Measurements from ENCODE around the gene CSTPP1. TPM values are rescaled to one million over a fixed set of nuclear protein-coding genes. Genes with fewer than 3 reads are reported as not detected.
A peak's percentile ranks its signal among the peaks of the same experiment; 100 is the strongest.

The CSTPP1 gene
- total RNA-seq, 1 donor from 2014 or later = 66.1 TPM

DNA sequence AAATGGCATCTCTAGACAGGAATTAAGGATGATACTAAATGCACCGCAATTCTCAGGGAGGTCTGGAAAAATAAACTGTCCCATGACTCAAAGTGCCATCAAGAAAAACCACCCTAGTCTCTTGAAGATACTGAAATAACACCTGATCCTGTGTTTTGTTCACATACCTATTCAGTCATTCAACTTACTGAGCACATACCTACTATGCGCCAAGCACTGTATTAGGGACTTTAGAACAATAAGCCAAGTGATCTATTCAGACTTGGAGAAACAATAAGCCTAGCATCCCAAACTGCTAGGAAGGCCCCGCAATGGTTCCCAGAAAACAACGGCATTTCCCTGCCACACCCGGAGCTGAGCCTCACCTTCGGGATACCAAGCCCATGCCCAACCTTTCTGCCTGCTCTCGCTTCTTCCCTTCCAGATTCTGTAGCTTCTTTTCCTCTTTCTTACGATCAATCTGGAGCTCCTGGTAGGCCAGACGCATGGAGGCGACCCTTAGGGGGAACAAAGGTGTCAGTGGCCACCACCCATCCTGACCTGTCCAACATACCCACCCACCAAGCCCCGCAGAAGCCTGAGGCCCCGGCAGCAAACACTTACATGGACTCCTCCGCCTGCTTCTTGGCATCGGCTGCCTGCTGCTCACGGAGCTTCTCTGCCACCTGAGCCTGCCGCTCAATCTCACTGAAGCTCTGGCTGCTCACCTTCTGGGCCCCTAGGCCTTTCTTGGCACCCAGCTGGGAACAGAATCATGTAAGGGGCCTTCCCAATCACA, 234.7 kb downstream of the CSTPP1 start:
- Mint-ChIP-seq H3K27ac (peak overlapping the region; percentile 41), H3K9me3 (ENCODE audit: low read depth) (no peaks in the 10 kb centered on the region), H3K27me3 (no peaks in the 10 kb centered on the region), H3K4me1 (ENCODE audit: low read depth) (peaks cover 7% of the 10 kb centered on the region), H3K36me3 (ENCODE audit: insufficient read depth) (peaks cover 5% of the 10 kb centered on the region), H3K4me3 (ENCODE audit: low read depth) (no peak overlapping the region)
- TF ChIP-seq, protein P1, sequence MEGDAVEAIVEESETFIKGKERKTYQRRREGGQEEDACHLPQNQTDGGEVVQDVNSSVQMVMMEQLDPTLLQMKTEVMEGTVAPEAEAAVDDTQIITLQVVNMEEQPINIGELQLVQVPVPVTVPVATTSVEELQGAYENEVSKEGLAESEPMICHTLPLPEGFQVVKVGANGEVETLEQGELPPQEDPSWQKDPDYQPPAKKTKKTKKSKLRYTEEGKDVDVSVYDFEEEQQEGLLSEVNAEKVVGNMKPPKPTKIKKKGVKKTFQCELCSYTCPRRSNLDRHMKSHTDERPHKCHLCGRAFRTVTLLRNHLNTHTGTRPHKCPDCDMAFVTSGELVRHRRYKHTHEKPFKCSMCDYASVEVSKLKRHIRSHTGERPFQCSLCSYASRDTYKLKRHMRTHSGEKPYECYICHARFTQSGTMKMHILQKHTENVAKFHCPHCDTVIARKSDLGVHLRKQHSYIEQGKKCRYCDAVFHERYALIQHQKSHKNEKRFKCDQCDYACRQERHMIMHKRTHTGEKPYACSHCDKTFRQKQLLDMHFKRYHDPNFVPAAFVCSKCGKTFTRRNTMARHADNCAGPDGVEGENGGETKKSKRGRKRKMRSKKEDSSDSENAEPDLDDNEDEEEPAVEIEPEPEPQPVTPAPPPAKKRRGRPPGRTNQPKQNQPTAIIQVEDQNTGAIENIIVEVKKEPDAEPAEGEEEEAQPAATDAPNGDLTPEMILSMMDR (IDR thresholded peaks at IDR 0.05; ENCODE audit: unreplicated experiment) = no peak
- no peak for DNase-seq (ENCODE audit: low spot score, unreplicated experiment)

DNA sequence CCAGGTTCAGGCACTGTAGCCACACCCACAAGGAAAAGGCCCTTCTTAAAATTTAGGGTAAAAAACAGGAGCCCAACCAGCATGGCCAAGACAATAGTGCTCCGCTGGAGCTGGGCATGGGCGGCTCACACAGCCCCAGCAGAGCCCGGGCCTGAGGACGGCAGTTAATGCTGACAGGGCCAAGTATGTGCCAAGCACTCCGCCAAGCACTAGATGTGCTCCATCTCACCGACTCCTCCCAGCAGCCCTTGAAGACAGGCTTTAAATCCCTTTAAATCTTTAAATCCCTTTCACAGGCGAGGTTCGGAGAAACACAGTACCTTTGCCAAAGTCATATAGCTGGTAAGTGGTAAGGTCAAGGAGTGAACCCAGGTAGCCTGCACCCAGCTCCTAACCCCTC, 235.3 kb downstream of the CSTPP1 start:
- peaks cover 5% of the 10 kb centered on the region for H3K36me3 Mint-ChIP-seq (ENCODE audit: insufficient read depth)

DNA sequence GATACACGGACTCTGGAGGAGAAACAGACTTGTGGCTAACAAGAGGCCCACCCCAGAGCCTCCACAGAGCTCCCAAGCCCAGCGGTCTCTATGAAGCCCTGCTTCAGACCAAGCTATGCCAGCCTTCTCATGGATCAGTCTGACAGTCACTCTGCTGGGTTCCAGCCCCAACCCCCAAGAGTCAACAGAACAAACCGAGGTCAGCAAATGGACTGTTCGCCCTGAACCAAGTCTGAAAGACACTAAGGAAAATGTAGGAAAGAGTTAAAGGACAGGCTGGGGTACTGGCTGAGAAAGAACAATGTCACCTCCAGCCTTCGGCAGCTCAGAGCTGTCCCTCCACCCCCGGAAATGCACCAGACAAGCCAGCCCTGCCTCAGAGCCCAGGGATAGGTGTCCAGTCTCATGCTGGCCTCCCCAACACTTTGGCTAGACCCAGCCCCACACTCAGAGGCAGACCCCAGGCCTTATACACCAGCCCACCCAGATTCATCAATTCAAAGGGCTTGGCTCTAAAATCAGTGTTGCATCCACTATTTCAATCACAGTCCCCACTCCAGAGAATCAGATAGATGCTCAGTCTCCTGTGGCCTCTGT, 236.3 kb downstream of the CSTPP1 start:
- Mint-ChIP-seq H3K36me3 (ENCODE audit: insufficient read depth) (peaks cover 5% of the 10 kb centered on the region), H3K4me3 (ENCODE audit: low read depth) (no peak overlapping the region)

More for the DNA sequence above, 235.3 kb downstream of the CSTPP1 start:
- Mint-ChIP-seq H3K9me3 (ENCODE audit: low read depth) (no peaks in the 10 kb centered on the region), H3K27ac (peak overlapping the region; percentile 41), H3K4me1 (ENCODE audit: low read depth) (peaks cover 7% of the 10 kb centered on the region), H3K27me3 (no peaks in the 10 kb centered on the region), H3K4me3 (ENCODE audit: low read depth) (no peak overlapping the region)
- TF ChIP-seq, protein P1 (IDR thresholded peaks at IDR 0.05; ENCODE audit: unreplicated experiment) = no peak
- no peak for DNase-seq (ENCODE audit: low spot score, unreplicated experiment)

DNA sequence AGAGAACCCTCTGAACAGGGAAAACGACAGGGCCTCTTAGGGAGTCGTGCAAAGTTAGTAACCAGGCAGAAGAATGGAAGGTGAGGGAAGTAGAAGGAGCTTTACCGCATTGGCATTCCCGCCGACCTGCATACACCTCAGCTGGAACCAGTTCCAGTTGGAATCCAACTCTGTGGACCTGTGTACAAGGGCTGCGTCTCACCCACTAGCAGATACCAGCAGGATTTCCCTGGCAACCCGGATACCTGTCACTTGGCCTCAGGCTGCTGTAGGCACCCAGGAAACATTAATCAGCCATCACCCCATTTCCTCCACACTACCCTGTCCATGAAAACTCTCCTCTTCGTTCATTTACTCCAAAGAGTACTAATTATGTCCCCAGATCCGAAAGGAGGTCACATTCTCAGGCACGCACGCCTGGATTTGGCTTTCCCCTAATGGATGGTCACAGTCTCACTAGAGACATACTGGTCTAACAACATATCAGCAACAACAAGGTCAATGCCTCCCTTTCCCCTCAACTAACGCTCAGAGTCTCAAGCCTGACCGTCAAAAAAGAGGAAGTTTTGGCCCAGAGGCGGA, 239.3 kb downstream of the CSTPP1 start:
- Mint-ChIP-seq H3K9me3 (ENCODE audit: low read depth) (no peaks in the 10 kb centered on the region), H3K36me3 (ENCODE audit: insufficient read depth) (peaks cover 6% of the 10 kb centered on the region), H3K4me3 (ENCODE audit: low read depth) (peak overlapping the region; percentile 94), H3K4me1 (ENCODE audit: low read depth) (peaks cover 17% of the 10 kb centered on the region), H3K27ac (peak overlapping the region; percentile 98), H3K27me3 (no peaks in the 10 kb centered on the region)
- no peak for DNase-seq (ENCODE audit: low spot score, unreplicated experiment)
- TF ChIP-seq, protein P1 (IDR thresholded peaks at IDR 0.05; ENCODE audit: unreplicated experiment) = no peak

More for the DNA sequence above, 236.3 kb downstream of the CSTPP1 start:
- peaks cover 14% of the 10 kb centered on the region for H3K4me1 Mint-ChIP-seq (ENCODE audit: low read depth)
- H3K27me3 Mint-ChIP-seq = no peaks in the 10 kb centered on the region
- no peak overlapping the region for H3K27ac Mint-ChIP-seq
- H3K9me3 Mint-ChIP-seq (ENCODE audit: low read depth) = no peaks in the 10 kb centered on the region
- no peak for DNase-seq (ENCODE audit: low spot score, unreplicated experiment)
- TF ChIP-seq, protein P1 (IDR thresholded peaks at IDR 0.05; ENCODE audit: unreplicated experiment) = no peak

All from progenitor cell of endocrine pancreas (in vitro differentiated cells).